H9 (cell line): Measurements from ENCODE around the gene REEP1. TPM values are rescaled to one million over a fixed set of nuclear protein-coding genes. Genes with fewer than 3 reads are reported as not detected.

Experiments used
- DNase-seq: peaks from one replicate; pipeline ENCODE4 v3.0.0-alpha.2; 2017
- H2AFZ ChIP-seq: one replicate; pipeline ENCODE4 v1.6.1; 2013; ENCODE audit warnings: mild to moderate bottlenecking, low read length, control low read depth, moderate library complexity
- H2AK5ac ChIP-seq: 2 replicates; pipeline ENCODE4 v1.6.1; 2013; ENCODE audit warnings: low read length, control low read depth, mixed read lengths; ENCODE audit not compliant: insufficient read length
- H2BK120ac ChIP-seq: one replicate; pipeline ENCODE4 v1.6.1; 2013; ENCODE audit warnings: low read depth, mild to moderate bottlenecking, low read length, control low read depth, inconsistent platforms; ENCODE audit not compliant: poor library complexity, severe bottlenecking
- H2BK12ac ChIP-seq: 2 replicates; pipeline ENCODE4 v1.6.1; 2013; ENCODE audit warnings: low read length, control low read depth, mixed read lengths, low read depth; ENCODE audit not compliant: insufficient read length
- H2BK15ac ChIP-seq: 2 replicates; pipeline ENCODE4 v1.6.1; 2013; ENCODE audit warnings: low read depth, low read length, control low read depth
- H2BK20ac ChIP-seq: one replicate; pipeline ENCODE4 v1.6.1; 2013; ENCODE audit warnings: low read depth, mild to moderate bottlenecking, low read length, control low read depth, inconsistent platforms; ENCODE audit not compliant: poor library complexity, severe bottlenecking
- H2BK5ac ChIP-seq: 2 replicates; pipeline ENCODE4 v1.6.1; 2013; ENCODE audit warnings: low read length, control low read depth, mixed read lengths; ENCODE audit not compliant: insufficient read length
- H3K14ac ChIP-seq: 2 replicates; pipeline ENCODE4 v1.6.1; 2013; ENCODE audit warnings: low read length, control low read depth; ENCODE audit not compliant: insufficient read depth
- H3K18ac ChIP-seq: 2 replicates; pipeline ENCODE4 v1.6.1; 2013; ENCODE audit warnings: low read depth, mild to moderate bottlenecking, mixed read lengths, low read length, control low read depth; ENCODE audit not compliant: insufficient read length
- H3K23ac ChIP-seq: 2 replicates; pipeline ENCODE4 v1.6.1; 2013; ENCODE audit warnings: low read length, control low read depth, mixed read lengths, low read depth; ENCODE audit not compliant: insufficient read length
- H3K23me2 ChIP-seq: 2 replicates; pipeline ENCODE4 v1.6.1; 2013; ENCODE audit warnings: low read depth, mild to moderate bottlenecking, mixed read lengths, low read length, control low read depth; ENCODE audit not compliant: insufficient read length, poor library complexity, severe bottlenecking
- H3K27ac ChIP-seq: 2 replicates; pipeline ENCODE4 v1.5.1; 2013; ENCODE audit warnings: low read length, control low read depth, mixed read lengths, low read depth; ENCODE audit not compliant: insufficient read length
- H3K27me3 ChIP-seq: 2 replicates; pipeline ENCODE4 v1.6.1; 2013; ENCODE audit warnings: low read length, control low read depth, inconsistent platforms; ENCODE audit not compliant: insufficient read depth
- H3K4ac ChIP-seq: 2 replicates; pipeline ENCODE4 v1.6.1; 2013; ENCODE audit warnings: low read depth, mild to moderate bottlenecking, control low read depth, inconsistent platforms, low read length, moderate library complexity
- H3K4me1 ChIP-seq: 2 replicates; pipeline ENCODE4 v1.6.1; 2013; ENCODE audit warnings: low read length, control low read depth, inconsistent platforms; ENCODE audit not compliant: insufficient read depth
- H3K4me2 ChIP-seq: 2 replicates; pipeline ENCODE4 v1.6.1; 2013; ENCODE audit warnings: low read length, control low read depth, mixed read lengths; ENCODE audit not compliant: insufficient read length, insufficient read depth
- H3K56ac ChIP-seq: 2 replicates; pipeline ENCODE4 v1.6.1; 2013; ENCODE audit warnings: low read depth, mild to moderate bottlenecking, mixed read lengths, low read length, control low read depth; ENCODE audit not compliant: insufficient read length
- H3K79me1 ChIP-seq: 2 replicates; pipeline ENCODE4 v1.6.1; 2013; ENCODE audit warnings: low read depth, mild to moderate bottlenecking, moderate library complexity, low read length, control low read depth, inconsistent platforms; ENCODE audit not compliant: insufficient read depth, poor library complexity, severe bottlenecking
- H3K79me2 ChIP-seq: 2 replicates; pipeline ENCODE4 v1.6.1; 2013; ENCODE audit warnings: low read length, control low read depth, inconsistent platforms; ENCODE audit not compliant: insufficient read depth
- H3K9ac ChIP-seq: 2 replicates; pipeline ENCODE4 v1.6.1; 2013; ENCODE audit warnings: low read length, control low read depth, mixed read lengths; ENCODE audit not compliant: insufficient read length; ENCODE audit errors: extremely low read depth
- H3K9me3 ChIP-seq: one replicate; pipeline ENCODE4 v1.6.1; 2013; ENCODE audit warnings: low read depth, low read length, inconsistent platforms; ENCODE audit not compliant: control insufficient read depth
- H3T11ph ChIP-seq: one replicate; pipeline ENCODE4 v1.6.1; 2013; ENCODE audit warnings: mild to moderate bottlenecking, low read length, control low read depth, inconsistent platforms
- H4K20me1 ChIP-seq: one replicate; pipeline ENCODE4 v1.6.1; 2013; ENCODE audit not compliant: control insufficient read depth, insufficient read length, insufficient read depth
- H4K5ac ChIP-seq: 2 replicates; pipeline ENCODE4 v1.6.1; 2013; ENCODE audit warnings: low read depth, mild to moderate bottlenecking, mixed read lengths, low read length, control low read depth; ENCODE audit not compliant: insufficient read length
- H4K8ac ChIP-seq: replicated peaks from 2 replicates; pipeline ENCODE4 v1.6.1; 2013; ENCODE audit warnings: low read length, control low read depth, mixed read lengths, low read depth; ENCODE audit not compliant: insufficient read length
- H4K91ac ChIP-seq: 2 replicates; pipeline ENCODE4 v1.6.1; 2013; ENCODE audit warnings: low read depth, mild to moderate bottlenecking, moderate library complexity, mixed read lengths, low read length, control low read depth; ENCODE audit not compliant: insufficient read length
- H3K27ac Mint-ChIP-seq, 3 experiments: 2 replicates in 2 of 3; 3 replicates in 1 of 3; pipeline ENCODE4 v1.8.0; 2020 to 2021; ENCODE audit warnings: mixed read lengths in 3 of 3, mild to moderate bottlenecking in 1 of 3, moderate library complexity in 1 of 3
- H3K27me3 Mint-ChIP-seq: 2 replicates; pipeline ENCODE4 v1.8.0; 2021; ENCODE audit warnings: low read depth, mild to moderate bottlenecking, moderate library complexity, mixed read lengths
- H3K36me3 Mint-ChIP-seq, 3 experiments: 2 replicates in 2 of 3; 3 replicates in 1 of 3; pipeline ENCODE4 v1.8.0; 2020 to 2021; ENCODE audit warnings: low read depth in 3 of 3, mixed read lengths in 3 of 3; ENCODE audit not compliant: insufficient read depth in 1 of 3
- H3K4me1 Mint-ChIP-seq, 2 experiments: 2 replicates each; pipeline ENCODE4 v1.8.0; 2020; ENCODE audit warnings: mixed read lengths in 2 of 2
- H3K4me3 Mint-ChIP-seq, 2 experiments: 2 replicates in 1 of 2; 3 replicates in 1 of 2; pipeline ENCODE4 v1.8.0; 2020 to 2021; ENCODE audit warnings: mild to moderate bottlenecking in 2 of 2, mixed read lengths in 2 of 2, moderate library complexity in 1 of 2
- H3K9me3 Mint-ChIP-seq, 2 experiments: 2 replicates in 1 of 2; 3 replicates in 1 of 2; pipeline ENCODE4 v1.8.0; 2020; ENCODE audit warnings: mild to moderate bottlenecking in 2 of 2, mixed read lengths in 2 of 2, moderate library complexity in 1 of 2
- CTCF ChIP-seq: fragments of 200-600 bp; sonication (generic); conservative IDR thresholded peaks from 3 replicates; pipeline ENCODE4 v1.8.0; 2021; ENCODE audit warnings: antibody characterized with exemption, mild to moderate bottlenecking
- WGBS: extraction: QIAGEN DNeasy Blood & Tissue Kit; methylation state at CpG from one replicate; pipeline ENCODE4 v1.1.7; 2013; ENCODE audit warnings: missing lambda C conversion rate, low lambda C conversion rate, mixed read lengths; ENCODE audit not compliant: insufficient read length; ENCODE audit errors: extremely low coverage; 5-methylcytosine and 5-hydroxymethylcytosine counted together
- total RNA-seq: library from RNA; stranded (reverse); gene quantifications from 2 replicates; pipeline ENCODE4 v1.2.1, GENCODE V29; 2021

REEP1 gene
- total RNA-seq, 1 experiment from 2014 or later: 1.3 TPM

- no peaks in the 10 kb centered on the region; the same call in 1 of the 2 replicates for H3K27me3 Mint-ChIP-seq
- H2AK5ac ChIP-seq: no peak overlapping the region
- no peak for TF ChIP-seq CTCF
- no peaks in the 10 kb centered on the region for H3K27me3 ChIP-seq
- no peak overlapping the region for H3K4me2 ChIP-seq
- H3K79me1 ChIP-seq: no peaks in the 10 kb centered on the region
- H2BK12ac ChIP-seq: no peak overlapping the region
- H4K91ac ChIP-seq: no peak overlapping the region
- H3K79me2 ChIP-seq: no peaks in the 10 kb centered on the region
- no peak overlapping the region for H3K27ac Mint-ChIP-seq
- no peak overlapping the region for H3K9ac ChIP-seq
- no peak overlapping the region for H3K18ac ChIP-seq
- DNase-seq: no peak
- H4K5ac ChIP-seq: no peak overlapping the region
- no peaks in the 10 kb centered on the region for H3K36me3 Mint-ChIP-seq
- H2AFZ ChIP-seq: no peak overlapping the region
- no peaks in the 10 kb centered on the region for H3K9me3 Mint-ChIP-seq
- no peak overlapping the region for H3K23ac ChIP-seq
- no peak overlapping the region for H4K8ac ChIP-seq
- H3K14ac ChIP-seq: no peak overlapping the region
- H2BK5ac ChIP-seq: no peak overlapping the region
- no peaks in the 10 kb centered on the region for H3K4me1 ChIP-seq
- H3K56ac ChIP-seq: no peak overlapping the region
- H3K4me1 Mint-ChIP-seq: peaks cover 5 to 20% of the 10 kb centered on the region in 2 experiments
- H2BK15ac ChIP-seq: no peak overlapping the region
- no peak overlapping the region for H3T11ph ChIP-seq
- H2BK20ac ChIP-seq: no peak overlapping the region
- H3K27ac ChIP-seq: no peak overlapping the region
- no CpG with 5 or more reads among the region's 4 CpGs for WGBS
- no peaks in the 10 kb centered on the region for H3K9me3 ChIP-seq
- H3K4ac ChIP-seq: no peak overlapping the region
- H3K4me3 Mint-ChIP-seq: no peak overlapping the region
- H4K20me1 ChIP-seq: peaks cover 2% of the 10 kb centered on the region
- no peak overlapping the region for H2BK120ac ChIP-seq
- H3K23me2 ChIP-seq: no peaks in the 10 kb centered on the region
These were observed 111.4 kb downstream of the REEP1 start for GRCh38 chr2:86226070-86226469.
